Fibroblast of skin of left quadriceps (primary cell): ENCODE results near the gene CARS2.
A peak's percentile ranks its signal among the peaks of the same experiment; 100 is the strongest.

Experiments used
- DNase-seq, 2 experiments: peaks; one replicate each; pipeline ENCODE4 v3.0.0-alpha.2; 2013; ENCODE audit warnings: low read depth in 2 of 2

CARS2 gene

DNA sequence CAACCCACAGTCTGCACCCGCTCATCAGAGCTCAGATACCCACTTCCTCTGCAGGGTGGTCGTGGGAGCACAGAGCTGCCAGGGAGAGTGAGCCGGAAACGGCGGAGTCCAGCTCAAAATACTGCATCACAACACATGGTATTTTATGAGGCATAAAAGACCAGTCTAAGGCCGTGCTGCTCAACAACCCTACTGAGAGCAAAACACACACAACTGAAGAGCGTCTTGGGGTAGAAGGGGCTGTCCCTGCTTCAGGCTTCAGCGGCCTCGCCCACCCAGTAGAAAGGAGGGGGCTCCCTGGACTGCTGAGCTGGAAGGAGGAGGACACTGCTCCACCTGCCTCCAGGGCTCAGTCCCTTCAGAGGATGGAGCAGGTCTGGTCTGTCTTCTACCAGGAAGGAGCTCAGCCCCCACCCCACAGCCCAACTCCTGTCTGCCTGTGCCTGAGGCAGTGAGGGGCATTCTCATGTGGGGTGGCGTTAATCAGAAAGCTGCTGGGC, 53.6 kb downstream of the CARS2 start:
- DNase-seq = no peak

DNA sequence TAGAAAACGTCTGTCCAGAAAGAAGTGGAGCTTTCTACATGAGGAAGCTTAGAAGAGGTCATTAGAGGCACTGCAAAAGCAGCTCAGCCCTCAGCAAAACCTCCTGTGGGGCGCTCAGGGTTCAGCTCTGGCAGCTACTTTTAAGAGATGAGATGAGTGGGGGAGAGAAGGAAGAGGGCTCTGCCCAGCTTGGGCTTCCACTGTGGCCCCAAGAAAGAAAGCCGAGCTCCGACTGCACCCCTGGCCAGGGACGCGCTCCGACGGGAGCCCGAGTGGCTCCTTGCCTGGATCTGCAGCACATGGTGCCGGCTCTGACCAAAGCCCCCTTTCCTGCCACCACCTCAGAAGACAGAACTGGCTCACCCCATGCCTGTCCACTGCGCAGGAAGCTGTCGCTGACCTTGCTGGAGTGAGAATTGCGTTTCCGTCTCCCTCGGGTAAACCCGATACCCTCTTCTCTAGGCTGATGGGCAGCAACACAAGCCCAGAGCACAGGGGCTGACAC, 54.1 kb downstream of the CARS2 start:
- DNase-seq = no peak

DNA sequence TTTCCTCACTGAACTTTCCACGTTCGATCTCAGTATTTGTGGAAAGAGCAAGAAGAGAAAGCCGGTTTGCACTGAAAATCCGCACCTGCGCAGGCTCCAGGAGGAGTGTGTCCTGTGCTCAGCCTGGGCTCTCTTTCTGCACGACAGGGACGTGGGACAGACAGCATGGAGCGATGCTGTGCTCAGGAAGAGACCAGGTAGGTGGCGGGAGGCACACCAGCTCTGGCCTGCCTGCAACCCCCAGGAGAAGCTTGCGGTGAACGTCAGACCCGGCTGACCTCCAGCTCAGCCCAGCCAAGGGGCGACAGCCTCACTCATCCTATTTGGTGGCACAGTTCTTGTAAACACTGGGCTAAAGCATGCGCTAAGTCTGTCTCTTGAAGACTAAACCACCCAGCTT, 54.6 kb downstream of the CARS2 start:
- DNase-seq = no peak

DNA sequence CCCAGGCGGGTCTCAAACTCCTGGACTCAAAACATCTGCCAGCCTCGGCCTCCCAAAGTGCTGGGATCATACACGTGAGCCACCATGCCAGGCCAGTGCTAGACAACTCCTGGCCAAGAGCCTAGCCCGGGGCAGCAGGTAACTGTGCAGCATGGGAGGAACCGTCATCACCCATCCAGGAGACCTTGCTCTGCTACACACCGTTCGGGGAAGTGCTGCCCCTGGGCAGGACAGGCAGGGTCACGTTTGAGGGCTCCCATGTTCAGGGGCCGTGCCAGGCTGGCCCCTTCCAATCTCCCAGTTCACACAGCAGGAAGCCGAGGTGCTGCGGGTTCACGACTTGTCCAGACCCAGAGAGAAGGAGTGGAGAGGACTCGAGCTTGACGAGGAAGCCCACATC, 55.5 kb downstream of the CARS2 start:
- no peak for DNase-seq

DNA sequence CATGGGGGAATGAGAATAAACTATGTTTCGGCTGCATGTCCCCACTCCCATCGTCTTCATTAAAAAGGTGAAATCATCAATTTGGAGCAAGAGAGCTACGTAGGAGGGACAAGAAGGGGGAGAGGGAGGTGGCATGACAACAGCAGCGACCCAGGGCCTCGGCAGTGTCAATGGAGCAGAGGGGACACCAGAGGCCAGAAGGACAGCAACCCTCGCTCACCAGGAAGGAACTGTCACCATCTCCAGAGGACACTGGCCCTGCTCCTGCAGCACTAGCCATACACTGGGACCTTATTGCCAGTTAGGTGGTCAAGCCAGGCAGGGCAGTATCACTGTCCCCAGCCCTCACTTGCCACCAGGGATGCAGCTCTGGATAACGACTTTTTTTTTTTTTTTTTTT, 56.4 kb downstream of the CARS2 start:
- no peak for DNase-seq

DNA sequence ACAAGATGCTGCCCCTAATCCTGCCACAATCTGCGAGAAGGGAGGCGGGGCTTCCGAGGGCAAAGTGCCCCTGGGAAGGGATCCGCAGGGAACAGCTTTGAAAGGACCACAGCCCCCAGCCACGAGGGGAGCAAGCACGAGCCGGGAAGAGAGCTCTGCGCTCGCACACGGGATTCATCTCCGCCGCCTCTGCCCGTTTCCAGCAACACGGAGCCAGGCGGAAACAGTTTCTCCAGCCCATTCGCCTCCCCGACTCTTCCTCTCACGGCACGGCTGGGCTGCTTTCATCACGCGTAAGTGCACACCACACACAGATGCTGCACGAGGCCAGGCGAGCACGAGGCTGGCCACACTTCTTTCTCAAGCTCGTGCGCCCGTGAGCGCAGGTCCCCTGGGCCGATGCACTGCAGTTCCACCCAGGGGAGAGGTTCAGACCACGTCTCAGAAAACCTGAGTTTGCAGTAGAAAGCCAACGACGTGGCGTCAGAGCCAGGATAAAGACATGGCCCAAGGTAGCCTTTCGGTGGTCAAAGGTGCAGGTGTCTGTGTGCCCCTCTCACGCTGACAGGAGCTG, 57.0 kb downstream of the CARS2 start:
- no peak for DNase-seq

DNA sequence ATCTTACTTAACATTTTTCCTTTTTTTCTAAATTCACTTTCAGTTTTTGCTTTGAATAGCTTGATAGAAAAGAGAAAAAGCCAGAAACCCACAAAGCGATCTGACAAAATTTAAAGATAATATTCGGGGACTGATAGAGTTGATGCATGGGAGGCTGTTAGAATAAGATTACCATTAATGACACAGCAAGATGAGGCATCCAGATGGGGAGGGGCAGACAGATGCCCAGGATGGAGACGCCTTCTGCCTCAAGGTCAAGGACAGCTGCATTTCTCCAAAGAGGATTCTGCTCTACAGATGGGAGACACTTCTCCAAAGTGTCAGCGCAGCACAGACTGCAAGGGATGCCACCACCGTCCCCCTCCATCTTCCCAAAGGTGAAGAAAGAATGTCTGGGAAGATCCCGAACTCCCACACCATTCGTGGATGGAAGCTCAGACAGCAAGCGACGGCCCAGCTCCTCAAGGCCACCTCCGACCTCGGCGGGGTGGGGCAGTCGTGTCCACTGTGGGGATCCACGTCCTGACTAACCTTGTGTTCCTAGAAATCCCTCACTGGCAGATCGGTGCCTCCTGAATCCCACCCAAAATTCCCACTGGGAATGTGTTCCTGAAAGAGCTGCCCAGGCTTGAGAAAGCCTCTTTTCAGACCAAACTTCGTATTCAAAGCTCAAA, 57.6 kb downstream of the CARS2 start:
- DNase-seq = no peak

DNA sequence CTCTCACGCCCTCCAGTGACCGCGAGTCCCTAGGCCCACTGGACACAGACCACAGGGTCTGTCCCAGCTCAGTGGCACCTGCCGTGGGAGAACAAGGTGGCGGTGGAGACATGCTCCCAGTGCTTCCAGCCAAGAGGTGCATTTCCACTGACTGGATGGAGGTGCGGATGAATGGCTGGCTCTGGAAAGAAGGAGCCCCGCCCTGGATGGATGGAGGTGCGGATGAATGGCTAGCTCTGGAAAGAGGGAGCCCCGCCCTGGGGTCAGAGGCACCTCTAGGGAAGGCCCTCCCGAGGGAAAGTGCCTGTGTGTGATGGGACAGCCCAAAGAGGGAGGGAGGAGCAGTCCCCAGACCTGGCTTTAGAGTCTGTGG, 58.6 kb downstream of the CARS2 start:
- DNase-seq = no peak

DNA sequence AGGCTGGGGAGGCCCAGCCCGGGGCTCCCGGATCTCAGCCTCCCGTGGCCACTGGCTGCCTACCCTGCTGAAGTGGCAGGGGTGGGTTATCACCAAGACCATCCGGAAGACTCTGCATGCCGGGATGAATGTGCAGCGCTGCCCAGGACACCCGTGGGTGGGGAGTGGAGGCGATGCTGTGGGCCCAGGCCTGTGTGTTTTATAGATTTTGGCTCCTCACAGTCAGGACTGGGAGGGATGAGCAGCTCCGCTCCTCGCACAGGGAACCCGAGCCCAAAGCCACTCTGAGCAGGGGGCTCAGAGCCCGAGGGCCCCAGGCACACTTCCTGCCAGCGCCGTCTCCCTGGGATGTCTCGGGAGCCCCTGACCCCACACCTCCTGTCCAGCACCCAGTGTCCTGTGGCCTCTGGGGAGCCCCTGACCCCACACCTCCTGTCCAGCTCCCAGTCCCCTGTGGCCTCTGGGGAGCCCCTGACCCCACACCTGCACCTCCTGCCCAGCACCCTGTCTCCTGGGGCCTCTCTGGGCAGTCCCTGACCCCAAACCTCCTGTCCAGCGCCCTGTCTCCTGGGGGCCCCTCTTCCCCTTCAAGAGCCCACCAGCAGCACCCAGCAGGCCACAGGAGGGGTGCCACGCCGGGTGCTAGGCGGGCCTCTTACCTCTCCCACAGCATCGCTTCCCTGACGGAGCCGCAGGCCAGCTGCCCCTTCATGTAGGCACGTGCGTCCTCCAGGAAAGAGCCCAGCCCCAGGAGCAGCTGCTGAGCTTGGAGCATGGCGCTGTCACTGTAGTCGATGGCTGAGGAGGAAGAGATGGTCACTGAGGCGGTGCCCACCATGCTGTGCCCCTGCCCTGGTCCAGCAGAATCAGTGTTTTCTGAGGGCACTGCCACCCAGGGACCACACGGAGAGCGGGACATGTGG, 59.2 kb downstream of the CARS2 start:
- no peak for DNase-seq

DNA sequence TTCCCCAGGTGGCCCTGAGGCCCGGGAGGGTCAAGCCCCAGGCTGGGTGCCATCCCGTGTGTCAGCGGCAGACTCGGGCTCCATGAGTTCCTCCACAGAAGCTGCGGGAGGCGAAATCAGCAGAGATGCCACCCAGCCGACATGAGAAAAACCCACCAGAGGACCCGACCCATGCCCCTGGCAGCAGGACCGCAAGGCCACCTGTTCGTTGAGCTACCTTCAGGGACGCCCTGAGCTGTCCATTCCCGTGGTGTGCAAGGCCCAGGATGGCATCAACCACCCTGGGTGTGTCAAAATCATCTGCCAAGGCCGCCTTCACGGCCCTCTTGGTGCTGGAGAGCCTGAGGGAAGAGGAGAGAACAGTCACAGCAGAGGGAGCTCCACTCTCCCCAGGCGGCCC, 60.2 kb downstream of the CARS2 start:
- no peak for DNase-seq

DNA sequence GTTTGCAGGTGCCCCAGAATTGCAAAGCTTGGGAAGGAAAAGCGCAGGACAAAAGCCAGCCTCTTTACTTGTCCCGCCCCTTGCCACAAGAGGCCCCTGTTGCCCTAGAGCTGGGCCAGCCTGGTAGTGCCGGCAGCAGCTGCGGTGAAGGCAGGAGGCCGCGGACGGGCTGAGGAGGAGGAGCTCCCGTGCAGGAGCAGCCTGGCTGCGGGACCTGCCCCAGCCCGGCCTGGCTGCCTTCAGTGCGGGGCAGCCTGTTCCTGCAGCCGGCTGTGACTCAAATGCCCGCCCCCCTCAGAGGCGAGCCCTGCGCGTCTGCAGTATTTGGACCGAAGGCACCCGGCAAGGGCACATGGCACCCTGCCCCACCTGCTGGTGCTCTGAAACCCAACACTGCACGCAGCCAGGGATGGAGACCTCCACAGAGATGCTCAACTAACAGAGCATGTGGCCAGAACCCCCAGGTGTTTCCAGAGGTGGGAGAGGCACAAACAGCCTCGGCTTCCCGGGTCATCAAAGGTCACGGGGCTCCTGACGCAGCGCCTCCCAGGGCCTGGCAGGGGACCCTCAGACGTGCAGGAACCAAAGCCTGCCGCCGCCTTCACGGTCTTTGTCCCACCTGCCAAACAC, 60.9 kb downstream of the CARS2 start:
- DNase-seq = peak; percentile 10 to 11

DNA sequence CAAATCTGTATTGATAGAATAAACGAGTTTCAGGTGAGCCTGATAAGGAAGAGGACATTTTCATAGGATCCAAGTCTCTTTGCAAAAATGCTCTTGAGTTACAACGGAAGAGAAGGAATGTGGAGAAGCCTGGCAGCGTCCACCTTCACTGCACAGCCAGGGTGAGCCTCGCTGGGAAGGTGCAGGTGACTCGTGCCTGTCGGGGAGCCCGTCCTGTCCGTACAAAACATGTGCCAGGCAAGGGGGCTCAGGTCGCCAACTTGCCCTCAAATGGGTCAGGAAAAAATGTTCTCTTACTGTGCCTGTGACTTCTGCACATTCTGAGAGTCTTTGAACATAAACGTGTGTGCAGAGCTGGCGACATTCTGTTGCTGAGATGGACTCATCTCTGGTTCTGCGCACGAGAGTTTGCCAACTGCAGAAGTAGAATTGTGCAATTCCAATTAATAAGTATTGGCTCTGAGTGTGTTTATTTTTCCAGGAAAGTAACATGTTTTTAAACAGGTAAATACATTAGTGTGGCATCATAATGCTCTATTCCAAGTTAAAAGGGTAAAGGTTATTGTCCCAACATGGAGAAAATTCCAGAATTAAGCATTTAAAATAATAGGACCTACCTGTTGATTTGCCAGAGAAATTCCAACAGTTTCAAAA, 62.0 kb downstream of the CARS2 start:
- no peak for DNase-seq

DNA sequence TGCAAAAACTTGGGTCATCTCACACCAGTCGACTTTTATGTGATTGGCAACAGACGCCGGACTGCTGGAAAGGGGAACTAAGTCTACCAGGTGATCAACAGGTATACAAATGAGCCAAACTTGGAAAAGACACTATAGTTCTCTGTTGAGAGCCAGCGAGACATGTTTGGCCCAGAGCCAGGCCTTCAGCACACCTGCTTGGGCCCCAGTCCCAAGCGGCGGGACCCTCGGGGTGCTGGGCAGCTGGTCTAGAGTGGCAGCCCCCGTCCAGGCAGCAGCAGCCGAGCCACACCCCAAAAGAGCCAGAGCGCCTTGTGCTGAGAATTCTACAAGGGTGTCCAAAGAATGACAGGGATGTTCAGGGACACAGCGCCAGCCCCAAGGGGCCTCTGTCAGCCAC, 62.6 kb downstream of the CARS2 start:
- DNase-seq = no peak

DNA sequence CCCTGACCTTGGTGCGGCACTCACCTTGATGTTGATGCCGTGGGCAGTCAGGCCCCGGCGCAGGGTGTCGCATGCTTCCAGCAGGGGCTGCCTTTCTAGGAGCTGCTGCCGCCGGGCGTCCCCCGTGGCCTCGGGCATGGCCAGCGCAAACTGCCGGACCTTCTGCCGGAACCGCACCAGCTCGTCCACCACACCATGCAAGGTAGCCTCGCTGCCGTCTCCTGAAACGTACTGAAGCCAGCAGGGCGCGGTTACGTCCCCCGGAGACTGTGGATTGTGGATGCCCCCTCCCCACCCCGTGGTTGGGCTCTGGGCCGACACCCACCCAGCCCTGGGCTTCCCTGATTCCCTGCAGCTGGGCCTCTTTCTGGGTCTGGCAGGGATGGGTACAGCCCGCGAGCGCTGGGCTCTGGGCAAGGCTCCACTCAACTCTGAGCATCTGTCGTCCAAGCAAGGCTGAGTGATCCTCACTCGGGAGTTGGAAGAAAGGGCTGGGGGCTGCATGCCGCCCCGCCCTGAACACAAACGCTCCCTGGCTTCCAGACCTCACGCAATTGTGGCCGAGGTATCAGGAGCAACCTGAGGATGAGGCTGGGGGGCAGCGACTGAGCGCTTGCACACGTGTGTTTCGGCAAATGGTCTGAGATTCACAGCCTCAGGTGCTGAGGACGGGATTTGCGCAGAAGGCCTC, 63.5 kb downstream of the CARS2 start:
- no peak for DNase-seq

DNA sequence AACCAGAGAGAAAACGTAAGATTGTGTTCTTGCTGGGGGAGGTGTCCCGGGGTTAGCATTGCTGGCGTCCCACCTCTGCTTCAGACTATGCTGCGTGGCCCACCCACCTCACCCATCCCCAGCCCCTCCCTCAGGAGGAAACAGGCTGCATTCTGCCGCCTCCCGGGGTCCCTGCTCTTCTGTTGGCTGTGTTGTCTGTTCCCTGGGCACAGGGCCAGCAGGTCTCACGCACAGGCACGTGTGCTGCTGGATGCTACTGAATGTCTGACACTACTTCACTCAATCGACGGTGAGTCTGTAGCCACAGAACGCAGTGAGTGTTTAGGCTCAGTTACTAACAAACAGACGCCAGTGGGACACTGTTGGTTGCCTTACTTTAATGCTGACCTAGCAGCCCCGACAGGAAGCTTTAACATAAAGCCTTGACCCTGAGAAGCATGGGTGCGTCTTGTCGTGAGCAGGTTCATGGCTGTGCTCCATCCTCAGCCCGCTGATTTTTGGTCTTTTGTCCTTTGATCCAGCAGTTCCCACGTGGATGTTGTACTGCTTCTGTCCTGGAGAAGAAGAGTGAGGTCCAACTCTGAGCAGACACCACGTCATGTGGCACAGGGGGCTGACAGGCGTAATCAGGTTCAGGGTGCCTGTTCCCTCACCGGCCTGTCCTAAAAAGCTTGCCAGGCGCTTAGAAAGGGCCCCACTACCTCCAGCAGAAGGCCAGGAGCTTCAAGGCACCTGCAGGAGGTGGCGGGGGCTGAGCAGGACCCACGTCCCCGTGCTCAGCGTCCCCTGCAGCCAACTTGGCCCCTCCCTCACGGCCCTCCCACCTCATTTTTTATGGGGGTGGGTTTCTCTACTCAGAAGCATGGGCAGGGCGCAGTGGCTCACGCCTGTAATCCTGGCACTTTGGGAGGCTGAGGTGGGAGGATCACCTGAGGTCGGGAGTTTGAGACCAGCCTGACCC, 64.6 kb downstream of the CARS2 start:
- peak in 1 of 2 experiments; percentile 9 for DNase-seq

DNA sequence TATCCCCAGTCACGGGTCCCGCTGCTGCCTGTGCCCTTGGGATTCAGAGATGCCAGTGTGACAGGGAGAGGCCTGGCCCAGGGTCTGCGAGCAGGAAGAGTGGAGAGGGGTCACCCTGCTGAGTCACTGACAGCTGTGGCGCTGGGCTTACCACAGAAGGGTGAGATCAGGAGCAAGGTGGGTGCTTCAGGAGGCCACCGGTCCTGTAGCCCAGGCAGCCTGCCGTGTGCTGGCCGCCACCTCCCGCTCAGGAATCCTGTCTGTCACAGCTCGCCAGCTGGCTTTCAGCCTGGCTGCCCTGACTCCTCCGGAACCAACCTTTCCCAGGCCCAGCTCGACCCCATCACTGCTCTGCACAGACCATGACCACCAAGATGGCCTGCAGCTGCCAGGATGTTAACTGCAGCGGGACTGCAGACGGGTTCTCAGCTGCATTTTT, 65.3 kb downstream of the CARS2 start:
- DNase-seq = no peak

DNA sequence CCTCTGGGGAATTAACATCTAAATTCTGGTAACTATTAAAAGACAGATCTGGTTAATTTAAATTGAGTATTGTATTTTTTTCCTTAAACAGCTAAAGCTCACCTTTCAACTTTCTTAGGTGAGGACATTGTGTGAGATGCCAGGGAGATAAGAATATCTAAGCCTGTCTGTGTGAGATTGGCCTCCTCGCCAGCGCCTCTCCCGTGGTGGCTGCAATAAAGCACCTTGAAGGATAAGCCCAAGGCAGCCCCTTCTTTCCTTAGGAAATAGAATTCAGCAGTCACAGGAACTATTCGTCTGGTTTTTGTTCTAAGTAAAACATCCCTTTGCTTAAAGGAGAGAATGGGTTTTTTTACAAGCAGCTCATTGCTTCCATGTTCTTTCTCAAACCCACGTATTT, 66.0 kb downstream of the CARS2 start:
- no peak for DNase-seq

DNA sequence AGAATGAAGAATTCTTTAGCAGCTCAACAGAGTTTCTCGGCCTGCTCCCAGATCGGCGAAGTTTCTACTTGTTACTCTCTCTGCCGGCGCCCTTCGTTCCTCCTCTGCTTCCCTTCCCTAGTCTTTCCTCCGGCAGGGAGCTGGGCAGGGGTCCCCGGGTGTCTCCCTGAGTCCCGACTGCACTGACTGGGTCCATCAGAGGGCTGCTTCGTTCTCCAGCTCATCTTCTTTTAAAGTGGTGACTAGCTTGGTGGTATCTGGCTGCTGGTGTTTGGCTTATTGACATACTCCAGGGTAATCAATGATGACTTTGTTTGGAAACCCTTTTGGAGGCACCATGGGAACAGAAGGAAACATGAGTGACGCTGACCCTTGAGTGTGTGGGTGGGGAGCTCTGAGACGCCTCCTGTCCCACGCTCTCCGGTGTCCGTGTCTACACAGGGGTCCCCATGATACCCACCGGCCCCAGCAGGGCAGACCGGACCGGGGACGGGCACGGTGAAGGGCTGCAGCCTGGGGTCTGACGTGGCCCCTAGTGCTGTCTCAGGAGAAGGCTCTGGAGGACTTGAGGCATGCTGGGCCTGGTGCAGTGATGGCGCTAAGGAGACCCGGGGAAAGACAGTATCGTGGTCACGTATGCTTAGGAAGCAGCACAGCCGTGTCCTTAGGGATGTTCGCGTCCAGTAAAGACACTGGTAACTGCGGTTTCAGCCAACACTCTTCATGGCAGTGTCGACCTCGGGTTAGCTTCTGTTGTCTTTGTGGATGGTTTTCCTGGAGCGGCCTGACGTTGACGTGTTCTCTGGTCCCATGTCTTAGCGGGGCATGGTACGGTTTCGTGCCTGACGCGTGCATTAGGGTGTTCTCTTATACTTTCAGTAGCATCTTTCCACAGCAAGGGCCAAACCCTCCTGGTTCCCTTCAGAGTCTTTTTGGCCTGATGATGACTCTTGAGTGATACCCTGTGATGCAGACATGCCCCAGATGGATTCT, 66.8 kb downstream of the CARS2 start:
- DNase-seq = no peak
